Measurements from ENCODE around the gene ZNF738.

- TF ChIP-seq POLR2A (IDR thresholded peaks at IDR 0.05; ENCODE audit: low read depth, low read length) (peak; percentile 84), TAF1 (IDR thresholded peaks at IDR 0.05; ENCODE audit: borderline replicate concordance, low read depth, low read length) (peak; percentile 44; the same call in 1 of the 2 replicates)
Observed at GRCh38 chr19:21396893-21397572, 38.2 kb downstream of the ZNF738 start, which contains the start of gene ZNF493.

Measured in GM12892 (cell line).